ENCODE data around the gene TREML4.
"Not testable (repeated sequence)": the region's sequence is repeated elsewhere in the genome, so short reads cannot be mapped to it uniquely, and the experiment has no call there.

Gene TREML4

GRCh38 chr6:41208439-41209106, 19.6 kb upstream of the TREML4 start:
- no peak for DNase-seq (ENCODE audit: low read depth)

- DNase-seq (ENCODE audit: low read depth), result no peak
Measured at GRCh38 chr6:41209547-41210320, 18.4 kb upstream of the TREML4 start.

- no peak for DNase-seq (ENCODE audit: low read depth)
Measured at GRCh38 chr6:41214559-41215238, 13.4 kb upstream of the TREML4 start.

GRCh38 chr6:41215777-41216176, 12.4 kb upstream of the TREML4 start:
- no peak for DNase-seq (ENCODE audit: low read depth)

GRCh38 chr6:41216616-41217015, 11.5 kb upstream of the TREML4 start:
- no peak for DNase-seq (ENCODE audit: low read depth)

GRCh38 chr6:41222045-41222444, 6.1 kb upstream of the TREML4 start:
- DNase-seq (ENCODE audit: low read depth), result no peak

- no peak for DNase-seq (ENCODE audit: low read depth)
Measured at GRCh38 chr6:41222513-41222912, 5.6 kb upstream of the TREML4 start.

GRCh38 chr6:41224800-41225199, 3.3 kb upstream of the TREML4 start:
- no peak for DNase-seq (ENCODE audit: low read depth)

- no peak for DNase-seq (ENCODE audit: low read depth)
Measured at GRCh38 chr6:41226752-41227151, 1.4 kb upstream of the TREML4 start.

GRCh38 chr6:41228616-41229015, 467 bp downstream of the TREML4 start:
- DNase-seq (ENCODE audit: low read depth), result no peak

GRCh38 chr6:41229721-41230120, 1.6 kb downstream of the TREML4 start:
- no peak for DNase-seq (ENCODE audit: low read depth)

GRCh38 chr6:41231246-41231645, 3.1 kb downstream of the TREML4 start:
- DNase-seq (ENCODE audit: low read depth), result no peak

- no peak for DNase-seq (ENCODE audit: low read depth)
Measured at GRCh38 chr6:41232667-41233066, 4.5 kb downstream of the TREML4 start.

GRCh38 chr6:41236276-41236675, 8.1 kb downstream of the TREML4 start:
- no peak for DNase-seq (ENCODE audit: low read depth)

- no peak for DNase-seq (ENCODE audit: low read depth)
Measured at GRCh38 chr6:41237128-41237527, 9.0 kb downstream of the TREML4 start.

GRCh38 chr6:41239467-41240159, 11.5 kb downstream of the TREML4 start:
- DNase-seq (ENCODE audit: low read depth), result no peak

- not testable (repeated sequence) for DNase-seq (ENCODE audit: low read depth)
Measured at GRCh38 chr6:41246529-41246928, 18.4 kb downstream of the TREML4 start.

GRCh38 chr6:41247288-41247865, 19.2 kb downstream of the TREML4 start:
- DNase-seq (ENCODE audit: low read depth), result no peak

- DNase-seq (ENCODE audit: low read depth), result no peak
Measured at GRCh38 chr6:41247882-41248705, 19.9 kb downstream of the TREML4 start.

GRCh38 chr6:41252401-41253169, 24.4 kb downstream of the TREML4 start:
- no peak for DNase-seq (ENCODE audit: low read depth)

All from stimulated activated CD8-positive, alpha-beta memory T cell treated with anti-CD3 and anti-CD28 coated beads, Interleukin-15, amount 100 ng/mL, for 24 hours (primary cell).